ENCODE data around the gene NTN1. TPM values are rescaled to one million over a fixed set of nuclear protein-coding genes. Genes with fewer than 3 reads are reported as not detected.

Gene NTN1
- total and polyA plus RNA-seq, 2 experiments from 2014 or later = 0.11 to 0.21 TPM

- in situ Hi-C loops (cut with MboI) = no loop called here
- no peak overlapping the region for H3K4me2 ChIP-seq (ENCODE audit: unreplicated experiment)
- no peaks in the 10 kb centered on the region for H3K36me3 ChIP-seq (ENCODE audit: low read depth)
- no peaks in the 10 kb centered on the region for H3K9me2 ChIP-seq (ENCODE audit: insufficient read depth)
- H3K9me3 ChIP-seq (ENCODE audit: low read depth) = no peaks in the 10 kb centered on the region
- peaks cover 13% of the 10 kb centered on the region for H3K4me1 ChIP-seq (ENCODE audit: insufficient read depth)
- H3K79me2 ChIP-seq (ENCODE audit: insufficient read depth) = no peaks in the 10 kb centered on the region
- no peaks in the 10 kb centered on the region for H4K20me1 ChIP-seq (ENCODE audit: insufficient read depth)
- no peak overlapping the region for H3K4me3 ChIP-seq
- H3K9ac ChIP-seq = no peak overlapping the region
- no peak for TF ChIP-seq EZH2 (IDR thresholded peaks at IDR 0.05; ENCODE audit: insufficient read depth, poor library complexity, severe bottlenecking)
- no peak for TF ChIP-seq EZH2phosphoT487 (IDR thresholded peaks at IDR 0.05; ENCODE audit: insufficient read depth, low read depth)
- DNase-seq = no peak
- WGBS, 2 experiments (ENCODE audit: low coverage in 1 of 2, low lambda C conversion rate in 2 of 2, missing lambda C conversion rate in 2 of 2) = 75 to 90% methylated on average over 9 to 14 of the region's 14 CpGs
- H3K27ac ChIP-seq = no peak overlapping the region
- H3F3A ChIP-seq (ENCODE audit: insufficient read depth) = no peaks in the 10 kb centered on the region
- H3K27me3 ChIP-seq (replicated peaks; ENCODE audit: insufficient read depth) = no peaks in the 10 kb centered on the region
- no peak overlapping the region for H2AFZ ChIP-seq
These were observed 205.5 kb downstream of the NTN1 start for GRCh38 chr17:9226794-9227135.

- Histone ChIP-seq H2AFZ (peak overlapping the region; percentile 19; the same call in 1 of the 2 replicates), H3K9ac (peak overlapping the region; percentile 43), H3K9me3 (ENCODE audit: low read depth) (no peaks in the 10 kb centered on the region), H3K4me2 (ENCODE audit: unreplicated experiment) (peak overlapping the region; percentile 30), H3F3A (ENCODE audit: insufficient read depth) (no peaks in the 10 kb centered on the region), H3K9me2 (ENCODE audit: insufficient read depth) (no peaks in the 10 kb centered on the region), H4K20me1 (ENCODE audit: insufficient read depth) (no peaks in the 10 kb centered on the region), H3K27ac (peak overlapping the region; percentile 53), H3K36me3 (ENCODE audit: low read depth) (no peaks in the 10 kb centered on the region), H3K27me3 (replicated peaks; ENCODE audit: insufficient read depth) (no peaks in the 10 kb centered on the region), H3K4me1 (ENCODE audit: insufficient read depth) (peaks cover 13% of the 10 kb centered on the region), H3K4me3 (peak overlapping the region; percentile 20; the same call in 1 of the 2 replicates), H3K79me2 (ENCODE audit: insufficient read depth) (no peaks in the 10 kb centered on the region)
- 49 to 50% methylated on average over 13 of the region's 13 CpGs for WGBS, 2 experiments (ENCODE audit: low coverage in 1 of 2, low lambda C conversion rate in 2 of 2, missing lambda C conversion rate in 2 of 2)
- TF ChIP-seq EZH2 (IDR thresholded peaks at IDR 0.05; ENCODE audit: insufficient read depth, poor library complexity, severe bottlenecking) (no peak), EZH2phosphoT487 (IDR thresholded peaks at IDR 0.05; ENCODE audit: insufficient read depth, low read depth) (no peak)
- DNase-seq = no peak
- in situ Hi-C loops (cut with MboI) = no loop called here
These were observed 206.6 kb downstream of the NTN1 start for GRCh38 chr17:9227819-9228407.

- peak; percentile 93 for DNase-seq
- Histone ChIP-seq H3K9me2 (ENCODE audit: insufficient read depth) (no peaks in the 10 kb centered on the region), H3K9ac (peak overlapping the region; percentile 43), H3K9me3 (ENCODE audit: low read depth) (no peaks in the 10 kb centered on the region), H3K79me2 (ENCODE audit: insufficient read depth) (no peaks in the 10 kb centered on the region), H3K27ac (peak overlapping the region; percentile 53), H3K4me2 (ENCODE audit: unreplicated experiment) (peak overlapping the region; percentile 30), H3F3A (ENCODE audit: insufficient read depth) (no peaks in the 10 kb centered on the region), H4K20me1 (ENCODE audit: insufficient read depth) (no peaks in the 10 kb centered on the region), H2AFZ (peak overlapping the region; percentile 19; the same call in 1 of the 2 replicates), H3K36me3 (ENCODE audit: low read depth) (no peaks in the 10 kb centered on the region), H3K4me3 (peak overlapping the region; percentile 20; the same call in 1 of the 2 replicates), H3K4me1 (ENCODE audit: insufficient read depth) (peaks cover 13% of the 10 kb centered on the region), H3K27me3 (replicated peaks; ENCODE audit: insufficient read depth) (no peaks in the 10 kb centered on the region)
- in situ Hi-C loops (cut with MboI) = no loop called here
- no peak for TF ChIP-seq EZH2phosphoT487 (IDR thresholded peaks at IDR 0.05; ENCODE audit: insufficient read depth, low read depth)
- no peak for TF ChIP-seq EZH2 (IDR thresholded peaks at IDR 0.05; ENCODE audit: insufficient read depth, poor library complexity, severe bottlenecking)
- 10 to 11% methylated on average over 12 to 16 of the region's 16 CpGs for WGBS, 2 experiments (ENCODE audit: low coverage in 1 of 2, low lambda C conversion rate in 2 of 2, missing lambda C conversion rate in 2 of 2)
These were observed 207.3 kb downstream of the NTN1 start for GRCh38 chr17:9228408-9229159.

- Histone ChIP-seq H3F3A (ENCODE audit: insufficient read depth) (no peaks in the 10 kb centered on the region), H3K9me2 (ENCODE audit: insufficient read depth) (no peaks in the 10 kb centered on the region), H3K79me2 (ENCODE audit: insufficient read depth) (no peaks in the 10 kb centered on the region), H3K9ac (peak overlapping the region; percentile 43; the same call in 1 of the 2 replicates), H3K4me2 (ENCODE audit: unreplicated experiment) (no peak overlapping the region), H3K27ac (peak overlapping the region; percentile 53), H4K20me1 (ENCODE audit: insufficient read depth) (no peaks in the 10 kb centered on the region), H3K27me3 (replicated peaks; ENCODE audit: insufficient read depth) (no peaks in the 10 kb centered on the region), H3K36me3 (ENCODE audit: low read depth) (no peaks in the 10 kb centered on the region), H3K4me1 (ENCODE audit: insufficient read depth) (peaks cover 13% of the 10 kb centered on the region), H2AFZ (no peak overlapping the region), H3K4me3 (no peak overlapping the region), H3K9me3 (ENCODE audit: low read depth) (no peaks in the 10 kb centered on the region)
- no peak for DNase-seq
- in situ Hi-C loops (cut with MboI) = no loop called here
- 85 to 86% methylated on average over 17 to 20 of the region's 20 CpGs for WGBS, 2 experiments (ENCODE audit: low coverage in 1 of 2, low lambda C conversion rate in 2 of 2, missing lambda C conversion rate in 2 of 2)
- TF ChIP-seq EZH2 (IDR thresholded peaks at IDR 0.05; ENCODE audit: insufficient read depth, poor library complexity, severe bottlenecking) = no peak
- no peak for TF ChIP-seq EZH2phosphoT487 (IDR thresholded peaks at IDR 0.05; ENCODE audit: insufficient read depth, low read depth)
These were observed 208.0 kb downstream of the NTN1 start for GRCh38 chr17:9229160-9229825.
